ENCODE measurements around the gene GPRC5B.

Gene GPRC5B

DNA sequence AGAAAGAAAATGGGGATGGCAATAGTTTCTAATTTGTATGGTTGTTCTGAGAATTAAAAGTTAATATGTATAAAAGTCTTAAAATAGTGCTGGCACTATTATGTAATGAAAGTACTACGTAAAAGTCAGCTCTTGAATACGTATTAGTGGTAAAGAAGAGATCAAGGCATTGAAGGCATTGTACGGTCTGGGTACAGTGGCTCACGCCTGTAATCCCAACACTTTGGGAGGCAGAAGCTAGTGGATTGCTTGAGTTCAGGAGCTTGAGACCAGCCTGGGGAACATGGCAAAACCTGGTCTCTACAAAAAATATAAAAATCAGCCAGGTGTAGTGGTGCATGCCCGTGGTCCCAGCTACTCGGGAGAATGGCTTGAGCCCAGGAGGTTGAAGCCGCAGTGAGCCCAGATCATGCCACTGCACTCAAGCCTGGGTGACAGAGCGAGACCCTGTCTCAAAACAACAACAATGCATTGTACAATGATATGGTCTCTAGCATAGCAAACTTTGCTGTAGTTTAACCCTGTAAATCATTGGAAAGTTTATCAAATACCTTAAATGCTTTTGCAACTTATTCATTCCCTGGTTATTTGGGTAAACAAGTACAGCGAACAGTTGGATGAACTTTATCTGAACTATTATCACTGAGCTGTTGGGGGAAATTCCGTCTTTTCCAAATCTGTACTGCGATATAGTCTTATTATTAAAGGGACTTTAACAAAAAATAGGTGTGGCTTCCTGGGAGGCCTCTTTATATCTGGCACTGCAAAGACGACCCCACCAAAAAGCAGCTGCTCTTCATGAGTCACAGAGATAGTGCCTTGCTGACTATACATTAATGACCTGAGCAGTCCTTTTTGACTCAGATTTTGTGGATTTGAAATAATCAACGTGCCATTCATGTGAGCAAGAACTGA is 73.6 kb downstream of the GPRC5B start:
- ATAC-seq (ENCODE audit: low read depth), result peak; percentile 83
- Histone ChIP-seq H3K4me1 (ENCODE audit: insufficient read depth, poor library complexity, severe bottlenecking) (peaks cover 11% of the 10 kb centered on the region), H3K4me3 (ENCODE audit: severe bottlenecking) (no peak overlapping the region), H3K36me3 (ENCODE audit: low read depth) (no peaks in the 10 kb centered on the region), H3K9me3 (ENCODE audit: severe bottlenecking) (peaks cover 1% of the 10 kb centered on the region), H3K27me3 (ENCODE audit: insufficient read depth, poor library complexity, severe bottlenecking) (no peaks in the 10 kb centered on the region), H3K27ac (ENCODE audit: poor library complexity, severe bottlenecking) (peak overlapping the region; percentile 41)
- TF ChIP-seq, protein P1, sequence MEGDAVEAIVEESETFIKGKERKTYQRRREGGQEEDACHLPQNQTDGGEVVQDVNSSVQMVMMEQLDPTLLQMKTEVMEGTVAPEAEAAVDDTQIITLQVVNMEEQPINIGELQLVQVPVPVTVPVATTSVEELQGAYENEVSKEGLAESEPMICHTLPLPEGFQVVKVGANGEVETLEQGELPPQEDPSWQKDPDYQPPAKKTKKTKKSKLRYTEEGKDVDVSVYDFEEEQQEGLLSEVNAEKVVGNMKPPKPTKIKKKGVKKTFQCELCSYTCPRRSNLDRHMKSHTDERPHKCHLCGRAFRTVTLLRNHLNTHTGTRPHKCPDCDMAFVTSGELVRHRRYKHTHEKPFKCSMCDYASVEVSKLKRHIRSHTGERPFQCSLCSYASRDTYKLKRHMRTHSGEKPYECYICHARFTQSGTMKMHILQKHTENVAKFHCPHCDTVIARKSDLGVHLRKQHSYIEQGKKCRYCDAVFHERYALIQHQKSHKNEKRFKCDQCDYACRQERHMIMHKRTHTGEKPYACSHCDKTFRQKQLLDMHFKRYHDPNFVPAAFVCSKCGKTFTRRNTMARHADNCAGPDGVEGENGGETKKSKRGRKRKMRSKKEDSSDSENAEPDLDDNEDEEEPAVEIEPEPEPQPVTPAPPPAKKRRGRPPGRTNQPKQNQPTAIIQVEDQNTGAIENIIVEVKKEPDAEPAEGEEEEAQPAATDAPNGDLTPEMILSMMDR (IDR thresholded peaks at IDR 0.05; ENCODE audit: poor library complexity, severe bottlenecking), result no peak
- no peak for DNase-seq (ENCODE audit: low spot score)

DNA sequence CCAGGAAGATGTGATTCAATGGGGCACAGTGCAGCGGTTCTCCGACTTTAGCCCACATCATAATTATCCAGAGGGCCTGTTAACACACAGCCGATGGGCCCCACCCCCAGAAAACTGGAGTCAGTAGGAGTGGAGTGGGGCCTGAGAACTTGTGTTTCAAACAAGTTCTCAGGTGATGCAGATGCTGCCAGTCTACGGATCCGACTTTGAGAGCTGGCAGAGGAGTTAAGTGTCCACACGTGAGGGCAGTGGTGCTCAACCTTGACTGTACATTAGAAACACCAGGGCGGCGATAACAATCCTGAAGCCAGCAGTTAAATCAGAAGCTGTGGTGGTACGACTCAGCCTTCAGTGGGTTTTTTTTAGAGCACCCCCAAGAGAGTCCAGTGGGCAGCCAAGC is 75.0 kb downstream of the GPRC5B start:
- peaks cover 1% of the 10 kb centered on the region for H3K9me3 ChIP-seq (ENCODE audit: severe bottlenecking)
- H3K4me3 ChIP-seq (ENCODE audit: severe bottlenecking), result no peak overlapping the region
- DNase-seq (ENCODE audit: low spot score) (no peak), ATAC-seq (ENCODE audit: low read depth) (no peak)
- peaks cover 14% of the 10 kb centered on the region for H3K4me1 ChIP-seq (ENCODE audit: insufficient read depth, poor library complexity, severe bottlenecking)
- TF ChIP-seq, protein P1 (IDR thresholded peaks at IDR 0.05; ENCODE audit: poor library complexity, severe bottlenecking), result no peak
- H3K27me3 ChIP-seq (ENCODE audit: insufficient read depth, poor library complexity, severe bottlenecking), result no peaks in the 10 kb centered on the region
- H3K36me3 ChIP-seq (ENCODE audit: low read depth), result no peaks in the 10 kb centered on the region
- no peak overlapping the region for H3K27ac ChIP-seq (ENCODE audit: poor library complexity, severe bottlenecking)

DNA sequence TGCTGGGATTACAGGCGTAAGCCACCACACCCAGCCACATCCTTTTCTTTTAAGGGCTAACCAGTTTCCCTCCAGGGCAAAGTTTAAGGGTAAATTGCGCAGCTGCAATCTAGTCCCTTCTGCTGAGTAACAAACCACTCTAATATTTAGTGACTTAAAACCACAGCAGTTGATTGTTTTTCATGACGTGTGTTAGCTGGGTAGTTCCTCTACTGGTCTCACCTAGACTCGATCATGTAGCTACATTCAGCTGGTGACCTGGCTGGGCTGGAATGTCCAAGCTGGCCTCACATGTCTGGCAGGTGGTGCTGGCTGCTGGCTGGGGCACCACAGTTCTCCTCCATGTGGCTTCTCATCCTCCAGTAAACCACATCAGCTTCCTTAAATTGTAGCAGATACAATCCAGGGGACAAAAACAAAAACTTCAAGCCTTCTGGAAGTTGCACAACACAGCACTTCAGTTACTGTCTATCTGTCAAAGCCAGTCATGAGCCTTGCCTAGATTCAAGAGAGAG is 75.5 kb downstream of the GPRC5B start:
- peaks cover 17% of the 10 kb centered on the region for H3K4me1 ChIP-seq (ENCODE audit: insufficient read depth, poor library complexity, severe bottlenecking)
- no peak for DNase-seq (ENCODE audit: low spot score)
- no peak overlapping the region for H3K27ac ChIP-seq (ENCODE audit: poor library complexity, severe bottlenecking)
- H3K36me3 ChIP-seq (ENCODE audit: low read depth), result no peaks in the 10 kb centered on the region
- no peak for ATAC-seq (ENCODE audit: low read depth)
- TF ChIP-seq, protein P1 (IDR thresholded peaks at IDR 0.05; ENCODE audit: poor library complexity, severe bottlenecking), result no peak
- H3K4me3 ChIP-seq (ENCODE audit: severe bottlenecking), result no peak overlapping the region
- no peaks in the 10 kb centered on the region for H3K27me3 ChIP-seq (ENCODE audit: insufficient read depth, poor library complexity, severe bottlenecking)
- peaks cover 1% of the 10 kb centered on the region for H3K9me3 ChIP-seq (ENCODE audit: severe bottlenecking)

DNA sequence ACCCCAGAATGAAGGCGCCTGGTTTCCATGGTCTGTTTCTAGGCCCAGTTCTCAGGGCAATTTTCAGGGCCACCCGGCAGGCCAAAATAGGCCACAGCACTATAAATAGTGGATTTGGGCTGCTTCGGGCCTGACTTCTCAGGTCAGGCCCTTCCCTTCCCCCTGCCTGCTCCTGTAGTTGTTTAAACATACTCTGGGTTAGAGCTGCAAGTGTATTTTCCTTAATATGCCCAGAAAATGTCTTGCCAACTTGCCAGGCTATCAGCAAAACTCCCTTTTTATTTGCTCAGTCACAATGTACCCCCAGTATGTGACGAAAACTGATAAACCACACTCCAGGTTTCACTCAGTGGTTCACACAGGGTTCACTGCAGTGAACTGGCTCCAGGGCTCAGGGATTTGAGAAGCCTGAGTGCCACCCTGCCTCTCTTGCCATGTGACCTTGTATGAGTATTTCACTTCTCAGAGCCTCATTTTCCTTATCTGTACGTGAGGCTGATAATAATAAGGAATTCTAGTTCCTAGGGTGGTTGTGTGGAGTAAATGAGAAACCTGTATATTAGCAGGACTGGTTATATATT is 76.5 kb downstream of the GPRC5B start:
- Histone ChIP-seq H3K36me3 (ENCODE audit: low read depth) (no peaks in the 10 kb centered on the region), H3K27ac (ENCODE audit: poor library complexity, severe bottlenecking) (no peak overlapping the region), H3K27me3 (ENCODE audit: insufficient read depth, poor library complexity, severe bottlenecking) (no peaks in the 10 kb centered on the region), H3K4me1 (ENCODE audit: insufficient read depth, poor library complexity, severe bottlenecking) (peaks cover 17% of the 10 kb centered on the region), H3K4me3 (ENCODE audit: severe bottlenecking) (no peak overlapping the region), H3K9me3 (ENCODE audit: severe bottlenecking) (peaks cover under 1% of the 10 kb centered on the region)
- ATAC-seq (ENCODE audit: low read depth) (no peak), DNase-seq (ENCODE audit: low spot score) (no peak)
- TF ChIP-seq, protein P1 (IDR thresholded peaks at IDR 0.05; ENCODE audit: poor library complexity, severe bottlenecking), result no peak
